ENCODE results near the gene TANGO6.

TANGO6 gene

GRCh38 chr16:68873635-68874471, 30.5 kb downstream of the TANGO6 start:
- TF ChIP-seq, protein P1, sequence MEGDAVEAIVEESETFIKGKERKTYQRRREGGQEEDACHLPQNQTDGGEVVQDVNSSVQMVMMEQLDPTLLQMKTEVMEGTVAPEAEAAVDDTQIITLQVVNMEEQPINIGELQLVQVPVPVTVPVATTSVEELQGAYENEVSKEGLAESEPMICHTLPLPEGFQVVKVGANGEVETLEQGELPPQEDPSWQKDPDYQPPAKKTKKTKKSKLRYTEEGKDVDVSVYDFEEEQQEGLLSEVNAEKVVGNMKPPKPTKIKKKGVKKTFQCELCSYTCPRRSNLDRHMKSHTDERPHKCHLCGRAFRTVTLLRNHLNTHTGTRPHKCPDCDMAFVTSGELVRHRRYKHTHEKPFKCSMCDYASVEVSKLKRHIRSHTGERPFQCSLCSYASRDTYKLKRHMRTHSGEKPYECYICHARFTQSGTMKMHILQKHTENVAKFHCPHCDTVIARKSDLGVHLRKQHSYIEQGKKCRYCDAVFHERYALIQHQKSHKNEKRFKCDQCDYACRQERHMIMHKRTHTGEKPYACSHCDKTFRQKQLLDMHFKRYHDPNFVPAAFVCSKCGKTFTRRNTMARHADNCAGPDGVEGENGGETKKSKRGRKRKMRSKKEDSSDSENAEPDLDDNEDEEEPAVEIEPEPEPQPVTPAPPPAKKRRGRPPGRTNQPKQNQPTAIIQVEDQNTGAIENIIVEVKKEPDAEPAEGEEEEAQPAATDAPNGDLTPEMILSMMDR (IDR thresholded peaks at IDR 0.05; ENCODE audit: poor library complexity, severe bottlenecking), result no peak
- Histone ChIP-seq H3K27me3 (ENCODE audit: insufficient read depth, poor library complexity, severe bottlenecking) (no peaks in the 10 kb centered on the region), H3K27ac (ENCODE audit: poor library complexity, severe bottlenecking) (no peak overlapping the region), H3K4me1 (ENCODE audit: insufficient read depth, poor library complexity, severe bottlenecking) (no peaks in the 10 kb centered on the region), H3K4me3 (ENCODE audit: severe bottlenecking) (no peak overlapping the region), H3K9me3 (ENCODE audit: severe bottlenecking) (no peaks in the 10 kb centered on the region), H3K36me3 (ENCODE audit: low read depth) (peaks cover 45% of the 10 kb centered on the region)
- no peak for DNase-seq (ENCODE audit: low spot score)
- no peak for ATAC-seq (ENCODE audit: low read depth)

DNA sequence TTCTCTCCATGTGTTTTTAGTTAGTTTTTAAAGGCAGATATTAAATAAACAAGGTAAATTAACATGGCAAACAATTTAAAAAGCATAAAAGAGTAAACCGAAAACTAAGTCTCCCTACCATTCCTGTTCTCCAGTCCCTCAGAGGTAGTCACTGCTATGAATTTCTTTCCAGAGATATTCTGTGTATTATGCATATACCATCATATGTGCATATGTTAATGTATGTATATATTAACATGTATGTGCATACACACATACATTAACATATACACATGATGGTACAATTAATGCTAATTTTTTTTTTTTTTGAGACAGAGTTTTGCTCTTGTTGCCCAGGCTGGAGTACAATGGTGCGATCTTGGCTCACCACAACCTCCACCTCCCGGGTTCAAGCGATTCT, 32.5 kb downstream of the TANGO6 start:
- H3K4me3 ChIP-seq (ENCODE audit: severe bottlenecking), result no peak overlapping the region
- DNase-seq (ENCODE audit: low spot score), result no peak
- TF ChIP-seq, protein P1 (IDR thresholded peaks at IDR 0.05; ENCODE audit: poor library complexity, severe bottlenecking), result no peak
- peaks cover 48% of the 10 kb centered on the region for H3K36me3 ChIP-seq (ENCODE audit: low read depth)
- no peak for ATAC-seq (ENCODE audit: low read depth)
- no peak overlapping the region for H3K27ac ChIP-seq (ENCODE audit: poor library complexity, severe bottlenecking)
- no peaks in the 10 kb centered on the region for H3K4me1 ChIP-seq (ENCODE audit: insufficient read depth, poor library complexity, severe bottlenecking)
- H3K27me3 ChIP-seq (ENCODE audit: insufficient read depth, poor library complexity, severe bottlenecking), result no peaks in the 10 kb centered on the region
- no peaks in the 10 kb centered on the region for H3K9me3 ChIP-seq (ENCODE audit: severe bottlenecking)

GRCh38 chr16:68883685-68884084, 40.4 kb downstream of the TANGO6 start:
- ATAC-seq (ENCODE audit: low read depth) (no peak), DNase-seq (ENCODE audit: low spot score) (no peak)
- no peak overlapping the region for H3K4me3 ChIP-seq (ENCODE audit: severe bottlenecking)
- H3K27ac ChIP-seq (ENCODE audit: poor library complexity, severe bottlenecking), result no peak overlapping the region
- no peaks in the 10 kb centered on the region for H3K9me3 ChIP-seq (ENCODE audit: severe bottlenecking)
- TF ChIP-seq, protein P1 (IDR thresholded peaks at IDR 0.05; ENCODE audit: poor library complexity, severe bottlenecking), result no peak
- H3K4me1 ChIP-seq (ENCODE audit: insufficient read depth, poor library complexity, severe bottlenecking), result no peaks in the 10 kb centered on the region
- H3K27me3 ChIP-seq (ENCODE audit: insufficient read depth, poor library complexity, severe bottlenecking), result no peaks in the 10 kb centered on the region
- peaks cover 34% of the 10 kb centered on the region for H3K36me3 ChIP-seq (ENCODE audit: low read depth)

- Histone ChIP-seq H3K4me3 (ENCODE audit: severe bottlenecking) (no peak overlapping the region), H3K27ac (ENCODE audit: poor library complexity, severe bottlenecking) (no peak overlapping the region), H3K27me3 (ENCODE audit: insufficient read depth, poor library complexity, severe bottlenecking) (no peaks in the 10 kb centered on the region), H3K4me1 (ENCODE audit: insufficient read depth, poor library complexity, severe bottlenecking) (no peaks in the 10 kb centered on the region), H3K36me3 (ENCODE audit: low read depth) (peaks cover 28% of the 10 kb centered on the region), H3K9me3 (ENCODE audit: severe bottlenecking) (no peaks in the 10 kb centered on the region)
- DNase-seq (ENCODE audit: low spot score) (no peak), ATAC-seq (ENCODE audit: low read depth) (no peak)
- TF ChIP-seq, protein P1 (IDR thresholded peaks at IDR 0.05; ENCODE audit: poor library complexity, severe bottlenecking), result no peak
Observed at GRCh38 chr16:68884401-68884800, 41.1 kb downstream of the TANGO6 start.
